ENCODE measurements around the gene SCNN1B.
"Not testable (repeated sequence)": the region's sequence is repeated elsewhere in the genome, so short reads cannot be mapped to it uniquely, and the experiment has no call there.

The SCNN1B gene

DNA sequence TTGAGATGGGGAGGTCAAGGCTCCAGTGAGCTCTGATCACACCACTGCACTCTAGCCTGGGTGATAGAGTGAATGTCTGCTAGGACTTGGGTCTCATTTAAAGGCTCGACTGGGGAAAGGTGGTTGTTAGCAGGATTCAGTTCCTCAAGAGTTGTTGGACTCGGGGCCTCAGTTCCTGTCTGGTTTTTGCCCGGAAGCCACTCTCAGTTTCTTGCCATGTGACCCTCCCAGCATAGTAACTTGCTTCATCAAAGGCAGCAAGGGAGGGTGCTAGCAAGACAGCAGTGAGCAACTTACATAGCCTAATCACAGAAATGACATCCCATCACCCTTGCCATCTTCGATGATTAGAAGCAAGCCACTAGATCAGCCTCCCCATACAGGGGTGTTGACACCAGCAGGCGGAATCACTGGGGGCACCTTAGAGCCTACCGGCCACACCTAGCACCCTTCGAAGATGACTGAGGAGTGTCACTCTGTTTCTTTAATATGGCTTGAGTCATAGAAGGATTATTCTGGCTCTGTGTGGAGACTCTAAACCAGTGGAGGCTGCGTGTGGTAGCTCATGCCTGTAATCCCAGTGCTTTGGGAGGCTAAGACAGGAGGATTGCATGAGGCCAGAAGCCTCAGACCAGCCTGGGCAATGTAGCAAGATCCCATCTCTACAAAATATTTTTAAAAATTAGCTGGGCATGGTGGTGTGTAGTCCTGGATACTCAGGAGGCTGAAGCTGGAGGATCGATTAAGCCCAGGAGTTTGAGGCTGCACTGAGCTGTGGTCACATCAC is 13.2 kb upstream of the SCNN1B start:
- no peak for DNase-seq

DNA sequence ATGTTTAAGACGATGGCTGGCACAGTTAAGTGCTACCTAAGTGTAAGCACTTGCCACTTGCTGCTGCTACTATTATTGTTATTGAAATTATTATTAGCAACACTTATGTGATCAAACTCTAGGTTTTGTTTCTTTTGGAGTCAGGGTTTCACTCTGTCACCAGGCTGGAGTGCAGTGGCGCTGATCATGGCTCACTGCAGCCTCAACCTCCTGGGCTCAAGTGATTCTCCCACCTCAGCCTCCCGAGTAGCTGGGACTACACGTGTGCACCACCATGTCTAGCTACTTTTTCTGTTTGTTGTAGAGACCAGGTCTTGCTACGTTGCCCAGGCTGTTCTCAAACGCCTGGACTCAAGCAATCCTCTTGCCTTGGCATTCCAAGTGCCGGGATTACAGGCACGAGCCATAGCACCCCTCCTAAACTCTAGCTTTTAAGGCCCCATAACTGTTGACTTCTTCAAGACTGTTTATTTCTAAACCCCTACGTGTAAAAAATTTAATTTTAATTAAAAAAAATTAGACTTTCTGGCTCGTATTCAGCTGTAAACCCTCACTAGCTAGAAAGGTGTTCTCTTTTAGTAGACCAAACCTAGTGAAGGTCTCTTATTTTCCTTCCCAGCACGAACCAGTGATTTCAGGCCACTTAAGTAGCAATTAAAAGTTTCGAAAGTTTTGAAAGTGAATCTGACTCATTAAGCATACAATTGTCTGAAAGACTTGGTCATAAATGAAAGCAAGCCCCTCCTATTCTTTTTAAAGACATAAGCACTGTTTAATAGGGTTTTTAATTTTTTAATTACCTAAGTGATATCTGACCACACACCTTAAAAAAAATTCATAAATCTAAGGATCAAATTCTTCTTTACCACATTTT is 11.7 kb upstream of the SCNN1B start:
- DNase-seq: no peak

DNA sequence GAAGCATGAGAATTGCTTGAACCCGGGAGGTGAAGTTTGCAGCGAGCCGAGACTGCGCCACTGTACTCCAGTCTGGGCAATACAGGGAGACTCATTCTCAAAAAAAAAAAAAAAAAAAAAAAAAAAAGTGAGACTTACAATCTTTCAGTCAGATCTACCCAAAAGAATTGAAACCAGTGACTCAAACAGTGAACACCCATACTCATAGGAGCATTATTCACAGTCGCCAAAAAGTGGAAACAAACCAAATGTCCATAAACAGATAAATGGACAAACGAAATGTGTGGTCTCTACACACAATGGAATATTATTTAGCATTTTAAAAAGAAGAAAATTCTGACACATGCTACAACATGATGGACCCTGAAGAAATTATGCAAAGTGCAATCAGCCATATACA is 9.1 kb upstream of the SCNN1B start:
- DNase-seq: no peak

DNA sequence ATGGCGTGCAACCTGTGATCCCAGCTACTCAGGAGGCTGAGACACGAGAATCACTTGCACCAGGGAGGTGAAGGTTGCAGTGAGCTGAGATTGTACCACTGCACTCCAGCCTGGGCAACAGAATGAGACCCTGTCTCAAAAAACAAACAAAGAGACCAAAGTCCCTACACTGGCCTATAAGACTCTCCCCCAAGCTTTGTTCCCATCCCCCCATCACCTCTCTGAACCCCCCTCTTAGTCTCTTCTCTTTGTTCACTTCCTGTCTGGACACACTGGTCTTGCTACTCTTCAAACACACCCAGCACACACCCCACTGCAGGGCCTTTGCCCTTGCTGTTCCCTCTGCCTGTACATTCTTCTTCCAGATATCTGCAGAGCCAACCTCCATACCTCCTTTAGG is 7.8 kb upstream of the SCNN1B start:
- DNase-seq: no peak

DNA sequence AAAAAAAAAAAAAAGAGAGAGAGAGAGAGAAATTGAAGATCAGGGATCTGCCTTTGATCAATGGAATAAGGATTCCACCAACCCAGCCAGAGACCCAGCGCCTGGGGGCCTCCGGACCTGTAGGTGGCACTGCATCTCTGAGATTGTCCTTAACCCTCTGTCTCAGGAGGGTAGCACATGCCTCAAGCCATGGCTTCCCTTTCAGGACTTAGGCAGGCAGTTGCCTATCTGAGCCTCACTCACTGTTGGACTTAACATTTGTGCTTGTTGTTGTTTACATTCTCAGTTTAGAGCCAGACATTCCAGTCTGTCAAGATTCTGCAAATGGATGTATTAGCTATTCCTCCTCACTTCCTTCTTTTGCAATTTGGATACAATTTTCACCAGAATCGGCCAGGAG is 5.1 kb upstream of the SCNN1B start:
- no peak for DNase-seq

DNA sequence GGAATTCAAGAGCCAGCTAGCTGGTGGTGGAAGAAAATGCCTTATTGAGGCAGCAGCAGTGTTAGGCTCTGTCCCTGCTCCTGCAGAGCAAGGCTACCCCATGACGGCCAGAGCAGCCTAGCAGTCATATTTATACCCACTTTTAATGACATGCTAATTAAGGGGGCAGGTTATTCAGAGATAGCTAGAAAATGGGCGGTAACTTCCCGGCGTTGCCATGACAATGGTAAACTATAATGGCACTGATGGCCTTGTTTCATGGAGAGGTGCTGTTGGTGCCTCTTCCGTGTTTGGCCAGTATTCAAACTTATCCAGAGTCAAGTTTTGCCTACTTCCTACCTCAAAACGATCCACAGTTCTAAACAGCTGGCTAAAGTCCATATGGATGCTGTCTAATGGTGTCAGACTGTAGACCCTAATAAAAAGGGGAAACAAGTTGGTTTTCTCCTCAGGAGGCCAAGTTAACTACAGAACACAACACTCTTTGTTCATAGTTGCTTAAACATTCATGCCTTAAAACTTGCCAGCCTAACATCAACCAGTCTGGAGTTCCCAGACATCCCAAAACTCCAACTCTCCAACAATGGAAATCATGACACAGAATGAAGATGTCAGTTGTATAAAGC is 3.7 kb upstream of the SCNN1B start:
- no peak for DNase-seq

DNA sequence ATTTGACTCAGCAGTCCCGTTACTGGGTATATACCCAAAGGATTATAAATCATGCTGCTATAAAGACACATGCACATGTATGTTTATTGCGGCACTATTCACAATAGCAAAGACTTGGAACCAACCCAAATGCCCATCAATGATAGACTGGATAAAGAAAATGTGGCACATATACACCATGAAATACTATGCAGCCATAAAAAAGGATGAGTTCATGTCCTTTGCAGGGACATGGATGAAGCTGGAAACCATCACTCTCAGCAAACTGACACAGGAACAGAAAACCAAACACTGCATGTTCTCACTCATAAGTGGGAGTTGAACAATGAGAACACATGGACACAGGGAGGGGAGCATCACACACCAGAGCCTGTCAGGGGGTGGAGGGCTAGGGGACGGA is 2.3 kb upstream of the SCNN1B start:
- DNase-seq: not testable (repeated sequence)

DNA sequence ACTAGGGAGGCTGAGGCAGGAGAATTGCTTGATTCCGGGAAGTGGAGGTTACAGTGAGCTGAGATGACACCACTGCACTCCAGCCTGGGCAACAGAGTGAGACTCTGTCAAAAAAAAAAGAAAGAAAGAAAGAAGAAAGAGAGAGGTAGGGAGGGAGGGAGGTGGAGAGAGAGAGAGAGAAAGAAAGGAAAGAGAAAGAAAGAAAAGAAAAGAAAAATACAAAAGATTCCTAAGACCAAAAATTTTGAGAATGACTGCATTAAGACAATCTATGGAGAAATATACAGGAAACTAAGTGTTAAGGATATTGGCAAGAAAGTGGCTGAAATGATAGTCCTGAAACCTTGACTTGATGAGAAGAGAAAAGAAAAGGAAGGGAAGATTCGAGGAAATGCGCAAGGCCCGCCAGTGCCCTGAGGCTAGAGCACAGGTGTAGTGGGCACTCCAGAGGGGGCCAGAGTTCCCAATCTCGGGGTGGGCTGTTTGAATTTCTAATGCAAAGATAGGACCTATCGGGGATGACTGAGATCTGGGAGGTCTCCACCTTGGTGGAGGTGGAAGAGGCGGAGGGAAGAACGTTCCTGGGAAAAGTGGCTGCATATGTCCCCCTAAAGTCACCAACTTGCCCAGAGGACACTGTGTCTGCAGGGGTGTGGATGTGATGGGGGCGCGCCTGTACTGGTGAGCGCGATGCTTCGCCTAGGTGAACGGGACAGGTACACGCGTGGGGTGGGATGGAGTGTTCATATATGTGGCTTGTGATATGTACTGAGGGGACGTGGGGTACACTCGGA is 654 bp upstream of the SCNN1B start:
- DNase-seq: no peak

DNA sequence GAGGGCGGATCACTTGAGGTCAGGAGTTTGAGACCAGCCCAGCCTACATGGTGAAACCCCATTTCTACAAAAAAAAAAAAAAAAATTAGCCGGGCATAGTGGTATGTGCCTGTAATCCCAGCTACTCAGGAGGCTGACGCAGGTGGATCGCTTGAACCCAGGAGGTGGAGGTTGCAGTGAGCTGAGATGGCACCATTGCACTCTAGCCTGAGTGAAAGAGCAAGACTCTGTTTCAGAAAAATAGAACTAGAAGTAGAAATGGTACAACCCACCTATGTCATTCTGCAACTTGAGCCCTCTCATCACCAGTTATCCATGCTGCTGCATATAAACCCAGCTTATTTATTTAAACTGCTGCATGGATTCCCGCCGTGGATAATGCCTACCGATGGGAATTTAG is 1.6 kb downstream of the SCNN1B start:
- no peak for DNase-seq

DNA sequence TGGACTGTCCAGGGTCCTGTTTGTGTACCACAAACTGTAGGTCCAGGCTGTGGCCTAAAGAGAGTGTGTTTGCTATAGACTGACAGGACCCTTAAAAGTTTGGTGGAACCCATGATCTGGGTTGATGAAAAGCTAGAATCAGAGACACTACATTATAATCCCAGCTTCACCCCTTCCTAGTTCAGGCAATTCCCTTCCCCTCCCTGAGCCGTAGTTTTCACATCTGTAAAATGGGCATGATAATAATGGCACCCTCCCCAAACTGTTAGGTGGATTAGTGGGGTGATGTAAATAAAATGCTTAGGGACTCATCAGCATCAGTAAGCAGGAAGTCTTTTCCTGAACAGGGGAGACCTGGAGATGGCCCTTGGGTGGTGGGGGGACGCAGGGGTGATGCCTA is 2.5 kb downstream of the SCNN1B start:
- no peak for DNase-seq

DNA sequence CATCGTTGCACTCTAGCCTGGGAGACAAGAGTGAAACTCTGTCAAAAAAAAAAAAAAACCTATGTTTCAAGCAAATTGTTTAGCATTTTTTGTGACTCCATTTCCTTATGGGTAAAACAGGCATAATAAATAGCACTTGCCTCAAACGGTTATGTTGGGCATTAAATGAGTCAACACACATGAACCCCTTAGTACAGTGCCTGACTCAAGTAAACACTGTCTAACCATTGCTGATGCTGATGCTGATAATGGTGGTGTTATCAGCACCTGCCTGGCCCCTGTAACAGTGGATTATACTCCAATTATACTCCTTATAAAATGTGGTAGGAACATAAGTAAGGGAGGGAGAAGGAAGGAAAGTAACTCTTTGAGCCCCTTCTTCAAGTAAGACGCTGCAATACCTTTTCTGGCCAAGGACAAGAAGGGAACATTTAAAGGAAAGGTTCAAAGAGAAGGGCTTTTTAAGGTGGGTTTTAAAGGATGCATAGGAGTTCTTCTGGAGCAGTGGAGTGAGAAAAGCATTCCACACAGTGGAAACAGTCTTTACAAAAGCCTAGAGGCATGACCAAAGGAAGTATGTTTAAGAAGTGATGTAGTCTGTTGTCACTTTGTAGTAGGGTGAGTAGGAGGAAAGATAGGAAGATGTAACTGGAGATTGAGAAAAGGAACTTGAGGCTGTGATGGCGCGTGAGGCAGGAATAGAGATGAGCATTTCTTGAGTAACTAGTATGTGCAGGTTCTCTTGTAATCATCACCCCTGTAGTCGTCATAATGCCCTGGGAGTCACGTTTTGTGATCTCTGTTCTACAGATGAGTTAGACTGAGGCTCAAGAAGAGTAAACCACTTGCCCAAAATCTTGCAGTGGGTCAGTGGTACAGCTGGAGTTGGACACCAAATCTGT is 4.3 kb downstream of the SCNN1B start:
- no peak for DNase-seq

DNA sequence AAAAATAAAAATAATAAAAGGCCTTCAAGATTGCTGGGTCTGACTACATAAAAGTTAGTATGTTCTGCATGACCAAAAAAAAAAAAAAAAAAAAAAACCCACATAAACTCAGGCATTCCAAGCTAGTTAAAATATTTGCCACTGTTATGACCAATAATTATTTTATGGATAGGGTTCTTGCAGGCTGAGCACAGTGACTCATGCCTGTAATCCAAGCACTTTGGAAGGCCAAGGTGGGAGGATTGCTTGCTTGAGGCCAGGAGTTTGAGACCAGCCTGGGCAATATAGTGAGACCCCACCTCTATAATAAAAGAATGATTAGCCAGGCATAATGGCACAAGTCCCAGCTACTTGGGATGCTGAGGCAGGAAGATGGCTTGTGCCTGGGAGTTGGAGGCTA is 8.1 kb downstream of the SCNN1B start:
- no peak for DNase-seq

DNA sequence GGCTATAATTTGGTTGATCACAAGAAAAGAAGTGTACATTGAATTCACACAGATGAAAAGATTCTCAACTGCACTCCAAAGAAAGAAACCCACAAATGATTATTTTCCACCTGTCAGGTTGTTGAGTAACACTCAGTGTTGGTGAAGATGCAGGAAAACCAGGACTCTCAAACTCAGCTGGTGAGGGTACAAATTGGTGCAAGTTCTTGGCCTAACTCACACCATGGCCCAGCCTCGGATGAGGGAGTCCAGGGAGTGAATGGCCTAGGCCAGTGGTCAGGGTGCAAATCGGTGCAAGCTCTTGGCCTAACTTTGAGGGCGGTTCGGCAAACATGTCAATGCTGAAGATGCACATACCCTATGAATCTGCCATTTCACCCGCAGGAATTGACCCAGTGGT is 8.6 kb downstream of the SCNN1B start:
- no peak for DNase-seq

DNA sequence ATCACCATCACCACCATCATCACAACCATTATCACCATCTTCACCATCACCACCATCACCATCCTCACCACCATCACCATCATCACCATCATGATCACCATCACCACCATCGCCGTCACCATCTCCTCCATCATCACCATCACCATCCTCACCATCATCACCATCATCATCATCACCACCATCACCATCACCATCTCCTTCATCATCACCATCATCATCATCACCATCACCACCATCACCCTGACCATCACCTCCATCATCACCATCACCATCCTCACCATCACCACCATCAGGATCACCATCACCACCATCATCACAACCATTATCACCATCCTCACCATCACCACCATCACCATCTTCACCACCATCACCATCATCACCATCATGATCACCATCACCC is 14.1 kb downstream of the SCNN1B start:
- DNase-seq: no peak

DNA sequence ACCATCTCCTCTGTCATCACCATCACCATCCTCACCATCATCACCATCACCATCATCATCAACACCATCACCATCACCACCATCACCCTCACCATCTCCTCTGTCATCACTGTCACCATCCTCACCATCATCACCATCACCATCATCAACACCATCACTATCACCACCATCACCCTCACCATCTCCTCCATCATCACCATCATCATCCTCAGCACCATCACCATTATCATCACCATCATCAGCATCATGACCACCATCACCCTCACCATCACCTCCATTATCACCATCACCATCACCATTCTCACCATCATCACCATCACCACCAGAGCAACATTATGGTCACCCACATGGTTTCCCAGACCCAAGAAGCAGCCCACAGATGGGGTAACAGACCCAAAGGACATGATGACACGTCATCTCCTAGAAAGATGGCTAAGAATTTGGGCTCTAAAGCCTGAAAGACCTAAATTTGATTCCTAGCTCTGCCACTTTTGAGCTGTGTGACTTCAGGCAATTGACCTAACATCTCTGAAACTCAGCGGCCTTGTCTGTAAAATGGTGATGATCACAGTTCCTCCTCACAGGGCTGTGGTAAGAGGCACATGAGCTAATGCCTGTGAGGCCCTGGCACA is 14.6 kb downstream of the SCNN1B start:
- DNase-seq: no peak

DNA sequence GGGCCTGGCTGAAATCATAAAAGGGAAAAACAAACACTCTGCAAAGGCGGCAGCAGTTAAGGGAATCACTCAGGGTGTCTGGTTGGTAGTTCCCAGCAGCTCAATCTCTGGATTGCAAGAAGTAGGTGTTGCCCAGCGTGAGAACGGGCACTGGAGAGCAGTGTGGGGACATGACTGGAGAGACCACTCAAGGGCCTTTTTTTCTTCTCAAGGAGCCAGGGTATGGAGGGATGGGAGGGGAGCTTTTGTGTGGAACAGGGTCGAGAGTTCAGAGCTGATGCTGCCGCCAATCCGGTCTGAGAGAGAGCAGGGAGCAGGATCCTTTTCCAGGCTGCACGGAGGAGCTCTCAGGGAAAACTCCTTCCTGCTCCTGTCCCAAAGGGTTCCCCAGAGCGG is 15.2 kb downstream of the SCNN1B start:
- no peak for DNase-seq

DNA sequence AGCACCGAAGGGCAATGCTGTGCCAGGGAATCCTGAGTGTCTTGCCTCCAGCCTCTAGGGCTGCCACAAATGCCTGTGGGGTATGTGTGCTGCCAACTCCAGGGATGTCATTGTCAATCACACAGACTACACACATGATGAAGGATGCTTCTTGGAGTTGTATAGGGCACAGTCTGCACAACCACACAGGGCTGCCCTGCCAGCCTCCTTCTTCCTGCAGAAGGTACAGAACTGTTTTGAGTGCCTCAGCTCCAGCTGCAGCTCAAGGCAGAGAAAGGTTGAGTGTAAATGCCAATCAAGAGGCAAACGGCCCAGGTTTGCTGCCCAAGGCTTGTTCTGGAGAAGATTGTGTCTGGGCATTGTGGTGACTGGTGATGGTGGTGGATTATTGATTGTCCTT is 15.6 kb downstream of the SCNN1B start:
- DNase-seq: no peak

DNA sequence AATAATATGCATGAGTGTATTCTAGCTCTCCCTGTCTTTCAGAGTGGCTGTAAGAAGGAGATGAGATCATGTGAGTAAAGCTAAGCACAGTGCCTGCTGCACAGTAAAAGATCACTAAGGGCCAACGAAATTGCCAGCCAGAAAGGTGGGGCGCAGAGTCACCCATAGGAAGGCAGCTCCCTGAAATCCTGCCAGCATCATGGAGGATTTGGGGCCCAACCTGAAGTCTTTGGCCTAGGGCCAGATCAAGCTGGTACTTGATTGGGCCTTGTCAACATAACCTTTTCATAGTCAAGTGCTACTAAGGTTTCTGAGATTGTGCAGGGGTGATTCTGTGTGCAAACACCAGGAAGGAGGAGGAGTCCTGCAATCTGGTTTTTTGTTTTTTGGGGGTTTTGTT is 16.5 kb downstream of the SCNN1B start:
- no peak for DNase-seq

DNA sequence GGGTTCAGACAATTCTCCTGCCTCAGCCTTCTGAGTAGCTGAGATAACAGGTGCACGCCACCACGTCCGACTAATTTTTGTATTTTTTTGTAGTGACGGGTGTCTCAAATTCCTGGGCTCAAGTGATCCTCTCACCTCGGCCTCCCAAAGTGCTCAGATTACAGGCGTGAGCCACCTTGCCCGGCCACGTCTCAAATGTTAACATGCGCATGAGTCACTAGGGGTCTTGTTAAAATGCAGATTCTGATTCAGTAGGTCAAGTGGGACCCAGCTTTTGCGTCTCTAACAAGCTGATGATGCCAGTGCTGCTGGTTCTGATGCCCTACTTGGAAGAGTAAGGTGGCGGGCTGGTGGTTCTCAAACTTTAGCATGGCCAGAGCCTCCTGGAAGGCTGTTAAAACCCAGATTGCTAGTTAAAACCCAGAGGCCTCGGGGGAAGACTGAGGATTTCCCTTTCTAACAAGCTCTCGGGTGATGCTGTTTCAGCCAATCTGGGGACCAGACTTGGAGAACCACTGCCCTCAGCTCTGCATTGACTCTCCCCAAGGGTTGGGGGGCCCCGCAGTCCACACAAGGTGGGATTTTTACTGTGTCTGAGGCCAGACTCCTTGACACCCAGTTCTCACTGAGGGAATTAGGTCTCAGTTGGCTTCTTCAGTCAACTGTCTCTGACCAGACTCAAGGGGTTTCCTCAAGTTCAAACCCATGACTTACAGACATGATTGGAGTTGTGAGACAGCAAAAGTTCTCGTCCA is 17.9 kb downstream of the SCNN1B start:
- no peak for DNase-seq

DNA sequence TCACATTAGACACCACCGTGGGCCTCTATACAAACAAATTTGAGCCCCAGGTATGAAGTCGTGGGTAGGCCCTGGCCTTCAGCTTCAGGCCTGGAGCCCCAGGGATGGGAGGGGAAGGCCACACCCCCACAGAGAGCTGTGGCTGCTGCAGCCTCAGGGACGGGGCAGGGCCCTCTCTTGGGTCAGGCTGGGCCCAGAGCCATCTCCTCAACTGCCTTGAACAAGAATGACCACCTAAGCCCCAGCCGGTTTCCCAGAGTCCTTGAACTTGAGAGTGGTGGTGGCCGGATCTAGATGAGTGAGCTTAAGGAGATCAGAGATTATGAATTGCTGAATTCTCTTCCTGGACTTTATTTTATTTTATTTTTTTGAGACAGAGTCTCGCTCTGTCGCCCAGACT is 18.6 kb downstream of the SCNN1B start:
- DNase-seq: no peak
